Psoas muscle (tissue), 8 donors: ENCODE measurements around the gene ANTXR1. TPM values are rescaled to one million over a fixed set of nuclear protein-coding genes. Genes with fewer than 3 reads are reported as not detected.

Source experiments
- ATAC-seq, 4 donors: fragments of 200-7000 bp; cut with Tn5 transposase; one replicate each; pipeline ENCODE4 v1.9.1; 2020; ENCODE audit warnings: moderate library complexity in 3 of 4, mild to moderate bottlenecking in 2 of 4
- DNase-seq, 2 donors: peaks; one replicate each; pipeline ENCODE4 v3.0.0-alpha.2; 2020
- H3K27ac ChIP-seq: fragments of 200-600 bp; one replicate; pipeline ENCODE4 v1.8.0; 2022
- H3K27me3 ChIP-seq, 3 donors: fragments of 200-600 bp in 1 of 3; one replicate each; pipeline versions ENCODE4 v1.6.1 to v1.8.0; 2013 to 2022; ENCODE audit warnings: low read length in 2 of 3, mild to moderate bottlenecking in 2 of 3, moderate library complexity in 1 of 3; ENCODE audit not compliant: insufficient read depth in 3 of 3
- H3K36me3 ChIP-seq, 2 donors: fragments of 200-600 bp in 1 of 2; one replicate each; pipeline versions ENCODE4 v1.6.1 to v1.8.0; 2013 to 2022; ENCODE audit warnings: low read depth in 1 of 2, mild to moderate bottlenecking in 1 of 2, moderate library complexity in 1 of 2; ENCODE audit not compliant: insufficient read depth in 1 of 2
- H3K4me1 ChIP-seq: fragments of 200-600 bp; one replicate; pipeline ENCODE4 v1.8.0; 2022
- H3K4me3 ChIP-seq: fragments of 200-600 bp; one replicate; pipeline ENCODE4 v1.8.0; 2022; ENCODE audit warnings: mild to moderate bottlenecking
- H3K9me3 ChIP-seq: fragments of 200-600 bp; one replicate; pipeline ENCODE4 v1.8.0; 2022
- CTCF ChIP-seq: fragments of 200-600 bp; IDR thresholded peaks from one replicate; pipeline ENCODE4 v1.8.0; 2022; ENCODE audit warnings: antibody characterized with exemption
- WGBS, 3 donors: extraction: QIAGEN DNeasy Blood & Tissue Kit; methylation state at CpG; one replicate each; pipeline versions ENCODE4 v1.1.6 to v1.1.7; 2013; 5-methylcytosine and 5-hydroxymethylcytosine counted together
- intact Hi-C, 2 donors: fragments of 100-400 bp; cut with DNase I; formaldehyde crosslinking; loops; one replicate each; pipeline versions ENCODE4 v1.11.0 to v1.14.2; 2022
- polyA plus RNA-seq, 3 donors: library from polyadenylated mRNA; stranded (reverse); fragments of 200-250 nt; gene quantifications; one replicate each; pipeline ENCODE4 v1.2.3, GENCODE V29; 2013
- total RNA-seq, 4 donors: library from RNA; stranded (reverse); fragmentation: NEBNext Ultra II Directional in 2 of 4; extraction: Animal tissue kit (Norgen Biotek cat#: 25700) in 2 of 4; gene quantifications; one replicate each; pipeline versions ENCODE4 v1.2.1 to v1.2.4, GENCODE V29; 2021 to 2023
- donor health status: healthy with polysubstance abuse.
- donor health status: DM: no; HTN: no; CAD: no; lungs with moderate emphysema.
- donor health status: Bipolar disorder and iron deficiency.
- donor health status: healthy.
- donor health status: DM: yes; HTN: yes; CAD: no.
- donor health status: DM: no; HTN: no; CAD: no.
- donor health status: DM: no; HTN: no; CAD: no.
- donor health status: DM: yes; HTN: yes; CAD: no.

The ANTXR1 gene
- total and polyA plus RNA-seq, 7 donors = 3.7 to 24.3 (median 10.9) TPM

GRCh38 chr2:69007169-69007568, 5.8 kb upstream of the ANTXR1 start:
- Histone ChIP-seq H3K4me3 (no peak overlapping the region), H3K27me3 (no peaks in the 10 kb centered on the region), H3K9me3 (no peaks in the 10 kb centered on the region), H3K27ac (no peak overlapping the region), H3K4me1 (no peaks in the 10 kb centered on the region), H3K36me3 (no peaks in the 10 kb centered on the region)
- intact Hi-C loops = no loop called here
- ATAC-seq (no peak), DNase-seq (no peak)
- TF ChIP-seq CTCF = no peak

- Histone ChIP-seq H3K4me1 (no peaks in the 10 kb centered on the region), H3K4me3 (no peak overlapping the region), H3K9me3 (no peaks in the 10 kb centered on the region), H3K27ac (no peak overlapping the region), H3K36me3 (no peaks in the 10 kb centered on the region), H3K27me3 (no peaks in the 10 kb centered on the region)
- no peak for DNase-seq
- ATAC-seq = no peak
- intact Hi-C loops = no loop called here
- no peak for TF ChIP-seq CTCF
Observed at GRCh38 chr2:69007603-69008002, 5.4 kb upstream of the ANTXR1 start.

GRCh38 chr2:69010437-69011194, 2.4 kb upstream of the ANTXR1 start:
- Histone ChIP-seq H3K9me3 (no peaks in the 10 kb centered on the region), H3K27ac (no peak overlapping the region), H3K27me3 (peaks cover 0 to 14% (median 1%) of the 10 kb centered on the region in 3 donors), H3K4me3 (no peak overlapping the region), H3K36me3 (no peaks in the 10 kb centered on the region), H3K4me1 (peaks cover 6% of the 10 kb centered on the region)
- ATAC-seq = no peak
- no peak for DNase-seq
- intact Hi-C loops = loop anchor here in 1 of 2 donors (5.0 kb wide), 1 partner anchor 297 kb away; no protein-coding TSS in a partner anchor
- no peak for TF ChIP-seq CTCF
- WGBS, 3 donors = 71 to 77% (median 71%) methylated on average over 8 of the region's 8 CpGs

- no peaks in the 10 kb centered on the region for H3K36me3 ChIP-seq
- no peak overlapping the region for H3K27ac ChIP-seq
- no peak overlapping the region for H3K4me3 ChIP-seq
- no peaks in the 10 kb centered on the region for H3K9me3 ChIP-seq
- DNase-seq (no peak), ATAC-seq (no peak)
- H3K4me1 ChIP-seq = peaks cover 6% of the 10 kb centered on the region
- 66 to 80% (median 79%) methylated on average over 4 of the region's 4 CpGs for WGBS, 3 donors
- no peak for TF ChIP-seq CTCF
- peaks cover 0 to 20% (median 1%) of the 10 kb centered on the region in 3 donors for H3K27me3 ChIP-seq
- intact Hi-C loops = loop anchor here (2.0 to 5.0 kb wide), 2 partner anchors 295 to 296 kb away; no protein-coding TSS in a partner anchor
Observed at GRCh38 chr2:69011611-69012157, 1.3 kb upstream of the ANTXR1 start.
